ENCODE measurements around the gene DENND1A. TPM values are rescaled to one million over a fixed set of nuclear protein-coding genes. Genes with fewer than 3 reads are reported as not detected.

DENND1A gene
- total RNA-seq, 1 experiment from 2014 or later = 13.0 TPM

DNA sequence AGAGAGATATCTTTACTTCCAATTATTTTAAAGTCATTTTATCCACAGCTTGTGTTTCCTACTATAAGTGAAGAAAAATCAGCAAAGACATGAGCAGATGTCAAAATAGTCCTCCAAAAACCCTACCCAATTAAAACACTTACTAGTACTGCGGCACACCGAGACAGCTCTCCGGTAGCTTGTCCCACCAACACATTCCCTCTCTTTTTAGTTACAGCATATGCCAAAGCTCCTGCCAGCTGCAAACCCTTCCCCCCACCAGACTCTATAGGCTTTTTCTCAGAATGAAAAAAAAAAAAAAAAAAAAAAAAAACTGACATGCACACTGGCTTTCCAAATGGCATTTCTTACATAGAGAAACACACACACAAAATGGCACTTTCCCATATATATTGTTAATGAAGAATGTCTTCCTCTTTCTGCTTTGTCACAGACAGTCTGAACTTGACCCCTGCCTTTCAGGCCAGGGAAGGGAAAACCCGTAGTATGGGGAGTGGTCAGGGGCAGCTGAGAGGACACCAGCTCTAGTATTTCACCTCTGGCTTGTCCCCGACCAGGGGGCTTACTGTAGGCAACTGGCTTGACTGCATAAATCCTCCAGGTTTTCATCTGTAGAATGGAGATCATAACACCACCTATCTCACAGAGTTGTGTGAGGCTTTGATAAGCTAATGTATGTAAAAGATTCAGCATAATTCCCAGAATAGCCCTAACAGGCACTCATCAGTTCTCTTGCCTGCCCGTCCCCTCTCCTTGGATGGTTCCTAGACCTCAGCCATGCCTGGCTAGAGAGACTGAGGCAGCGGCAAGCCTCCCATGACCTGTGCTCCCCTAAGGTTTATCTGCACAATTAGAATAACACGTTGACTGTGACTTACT lies 340.3 kb downstream of the DENND1A start:
- no peaks in the 10 kb centered on the region for H3K36me3 Mint-ChIP-seq (ENCODE audit: insufficient read depth, unreplicated experiment)
- no peak overlapping the region for H3K27ac Mint-ChIP-seq (ENCODE audit: unreplicated experiment)
- CTCF ChIA-PET = interaction anchor here (0.6 kb wide), 1 partner anchor 307 kb away, joined by 4 read pairs; no protein-coding TSS in a partner anchor
- TF ChIP-seq, protein P1, sequence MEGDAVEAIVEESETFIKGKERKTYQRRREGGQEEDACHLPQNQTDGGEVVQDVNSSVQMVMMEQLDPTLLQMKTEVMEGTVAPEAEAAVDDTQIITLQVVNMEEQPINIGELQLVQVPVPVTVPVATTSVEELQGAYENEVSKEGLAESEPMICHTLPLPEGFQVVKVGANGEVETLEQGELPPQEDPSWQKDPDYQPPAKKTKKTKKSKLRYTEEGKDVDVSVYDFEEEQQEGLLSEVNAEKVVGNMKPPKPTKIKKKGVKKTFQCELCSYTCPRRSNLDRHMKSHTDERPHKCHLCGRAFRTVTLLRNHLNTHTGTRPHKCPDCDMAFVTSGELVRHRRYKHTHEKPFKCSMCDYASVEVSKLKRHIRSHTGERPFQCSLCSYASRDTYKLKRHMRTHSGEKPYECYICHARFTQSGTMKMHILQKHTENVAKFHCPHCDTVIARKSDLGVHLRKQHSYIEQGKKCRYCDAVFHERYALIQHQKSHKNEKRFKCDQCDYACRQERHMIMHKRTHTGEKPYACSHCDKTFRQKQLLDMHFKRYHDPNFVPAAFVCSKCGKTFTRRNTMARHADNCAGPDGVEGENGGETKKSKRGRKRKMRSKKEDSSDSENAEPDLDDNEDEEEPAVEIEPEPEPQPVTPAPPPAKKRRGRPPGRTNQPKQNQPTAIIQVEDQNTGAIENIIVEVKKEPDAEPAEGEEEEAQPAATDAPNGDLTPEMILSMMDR (IDR thresholded peaks at IDR 0.05; ENCODE audit: unreplicated experiment) = no peak
- H3K4me3 Mint-ChIP-seq (ENCODE audit: low read depth, unreplicated experiment) = no peak overlapping the region
- H3K9me3 Mint-ChIP-seq (ENCODE audit: low read depth, unreplicated experiment) = peaks cover 6% of the 10 kb centered on the region
- H3K27me3 Mint-ChIP-seq (ENCODE audit: unreplicated experiment) = no peaks in the 10 kb centered on the region
- no TSS peak for BruUV-seq (replicated peaks)
- no peaks in the 10 kb centered on the region for H3K4me1 Mint-ChIP-seq (ENCODE audit: low read depth, unreplicated experiment)
- intact Hi-C loops (cut with micrococcal nuclease; ENCODE audit: unreplicated experiment) = no loop called here
- no peak for DNase-seq

GRCh38 chr9:123586275-123586674 lies 343.7 kb downstream of the DENND1A start:
- no peak for DNase-seq
- TF ChIP-seq, protein P1 (IDR thresholded peaks at IDR 0.05; ENCODE audit: unreplicated experiment) = no peak
- intact Hi-C loops (cut with micrococcal nuclease; ENCODE audit: unreplicated experiment) = no loop called here
- Mint-ChIP-seq H3K27ac (ENCODE audit: unreplicated experiment) (no peak overlapping the region), H3K4me3 (ENCODE audit: low read depth, unreplicated experiment) (no peak overlapping the region), H3K36me3 (ENCODE audit: insufficient read depth, unreplicated experiment) (no peaks in the 10 kb centered on the region), H3K9me3 (ENCODE audit: low read depth, unreplicated experiment) (peaks cover 6% of the 10 kb centered on the region), H3K4me1 (ENCODE audit: low read depth, unreplicated experiment) (no peaks in the 10 kb centered on the region), H3K27me3 (ENCODE audit: unreplicated experiment) (no peaks in the 10 kb centered on the region)
- BruUV-seq (replicated peaks) = no TSS peak
- CTCF ChIA-PET = no interaction called here

DNA sequence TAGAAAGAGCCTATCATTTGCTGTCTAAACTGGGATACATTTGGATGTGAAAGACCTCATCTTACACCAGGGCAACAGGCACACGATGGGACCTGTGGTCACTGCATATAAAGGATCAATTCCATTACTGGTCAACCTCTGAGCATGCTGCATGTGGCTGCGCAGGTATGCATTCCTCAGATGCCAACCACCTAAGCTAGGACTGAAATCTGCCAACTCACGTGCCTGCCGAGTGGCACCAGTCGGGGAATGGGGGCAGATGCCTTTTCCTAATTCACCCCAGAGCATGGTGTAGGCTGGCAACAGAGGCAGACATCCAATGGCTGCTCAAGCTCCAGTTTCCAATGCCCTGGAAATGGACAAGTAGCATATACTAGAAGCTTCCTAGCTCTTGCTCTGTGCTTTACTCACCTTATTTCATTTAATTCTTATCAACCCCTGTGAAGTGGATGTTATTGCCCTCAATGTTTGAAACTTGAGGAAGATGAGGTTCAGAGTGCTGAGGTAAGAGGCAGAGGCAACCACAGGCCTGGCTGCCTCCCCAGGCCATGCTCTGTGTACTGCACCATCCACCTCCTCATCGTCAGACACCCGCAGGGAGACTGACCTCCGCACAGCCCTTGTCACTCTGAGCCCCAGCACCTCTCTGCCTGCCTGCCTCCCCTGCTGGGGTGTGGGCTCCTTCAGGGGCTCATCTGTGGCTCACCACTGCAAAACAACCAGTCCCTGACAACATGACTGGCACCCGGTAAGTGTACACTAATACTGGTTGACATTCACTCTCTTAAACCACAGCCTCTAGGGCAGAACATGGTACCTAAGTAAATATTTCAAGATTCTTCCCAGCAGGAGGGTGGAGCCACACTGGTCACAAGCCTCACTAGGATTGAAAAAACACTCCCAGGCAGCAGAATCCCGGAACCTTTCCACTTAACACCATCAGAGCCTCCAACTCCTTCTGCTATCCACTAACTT lies 345.4 kb downstream of the DENND1A start:
- no peak for DNase-seq
- H3K4me3 Mint-ChIP-seq (ENCODE audit: low read depth, unreplicated experiment) = no peak overlapping the region
- no TSS peak for BruUV-seq (replicated peaks)
- no peak overlapping the region for H3K27ac Mint-ChIP-seq (ENCODE audit: unreplicated experiment)
- CTCF ChIA-PET = no interaction called here
- H3K9me3 Mint-ChIP-seq (ENCODE audit: low read depth, unreplicated experiment) = peaks cover 6% of the 10 kb centered on the region
- intact Hi-C loops (cut with micrococcal nuclease; ENCODE audit: unreplicated experiment) = no loop called here
- no peaks in the 10 kb centered on the region for H3K36me3 Mint-ChIP-seq (ENCODE audit: insufficient read depth, unreplicated experiment)
- H3K27me3 Mint-ChIP-seq (ENCODE audit: unreplicated experiment) = no peaks in the 10 kb centered on the region
- no peaks in the 10 kb centered on the region for H3K4me1 Mint-ChIP-seq (ENCODE audit: low read depth, unreplicated experiment)
- TF ChIP-seq, protein P1 (IDR thresholded peaks at IDR 0.05; ENCODE audit: unreplicated experiment) = no peak

DNA sequence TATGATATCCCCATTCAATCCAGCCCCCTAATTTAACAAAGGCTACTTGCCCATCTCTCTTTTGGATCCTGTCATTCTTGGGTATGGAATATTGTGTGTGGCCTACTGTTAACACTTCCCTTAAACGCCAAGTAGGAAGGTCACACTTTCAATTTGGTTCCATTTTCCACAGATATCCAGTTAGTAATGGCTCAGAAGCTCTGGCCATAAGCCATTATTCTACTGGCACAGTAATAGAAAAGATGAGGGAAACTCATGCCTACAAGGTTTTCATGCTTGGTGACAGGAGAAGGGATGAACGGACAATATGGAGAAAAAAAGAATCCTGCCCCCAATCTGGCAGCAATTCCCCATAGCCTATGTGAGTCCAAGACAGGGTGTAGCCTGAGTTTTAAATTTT lies 346.3 kb downstream of the DENND1A start:
- BruUV-seq (replicated peaks) = no TSS peak
- intact Hi-C loops (cut with micrococcal nuclease; ENCODE audit: unreplicated experiment) = no loop called here
- H3K4me3 Mint-ChIP-seq (ENCODE audit: low read depth, unreplicated experiment) = no peak overlapping the region
- TF ChIP-seq, protein P1 (IDR thresholded peaks at IDR 0.05; ENCODE audit: unreplicated experiment) = no peak
- CTCF ChIA-PET = no interaction called here
- no peak for DNase-seq
- no peaks in the 10 kb centered on the region for H3K4me1 Mint-ChIP-seq (ENCODE audit: low read depth, unreplicated experiment)
- no peaks in the 10 kb centered on the region for H3K27me3 Mint-ChIP-seq (ENCODE audit: unreplicated experiment)
- peaks cover 6% of the 10 kb centered on the region for H3K9me3 Mint-ChIP-seq (ENCODE audit: low read depth, unreplicated experiment)
- H3K27ac Mint-ChIP-seq (ENCODE audit: unreplicated experiment) = no peak overlapping the region
- no peaks in the 10 kb centered on the region for H3K36me3 Mint-ChIP-seq (ENCODE audit: insufficient read depth, unreplicated experiment)

Data from Calu3 (cell line).